ENCODE measurements around the gene FLT3. TPM values are rescaled to one million over a fixed set of nuclear protein-coding genes. Genes with fewer than 3 reads are reported as not detected.
A peak's percentile ranks its signal among the peaks of the same experiment; 100 is the strongest.

The FLT3 gene
- total and polyA plus RNA-seq, 10 of the 15 experiments (the other 5 are each of a cell fraction or from before 2014, with no cell fraction given): 0.04 to 0.19 (median 0.11) TPM; not detected in 1

DNA sequence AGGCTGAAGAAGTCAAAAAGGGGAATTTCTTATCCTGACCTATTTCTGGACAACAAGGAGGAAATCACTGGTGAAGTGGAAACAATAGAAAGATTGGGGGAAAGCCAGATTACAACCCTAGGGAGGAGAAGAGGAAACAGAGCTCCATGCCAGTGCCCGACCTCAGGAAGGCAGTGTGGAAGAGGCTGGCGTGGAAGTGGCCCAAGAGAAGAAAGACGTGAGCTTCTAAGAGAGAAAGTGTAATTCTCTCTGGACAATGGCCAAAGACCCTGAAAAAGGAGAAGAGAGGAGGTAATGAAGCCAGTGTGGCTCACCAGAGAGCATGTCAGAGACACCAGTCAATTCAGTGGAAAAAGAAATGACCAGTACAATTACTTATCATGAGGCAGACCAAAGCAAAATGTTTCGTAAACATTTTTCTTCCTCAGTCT, 59.3 kb downstream of the FLT3 start:
- ATAC-seq (no peak; the same call in 1 of the 3 replicates), FAIRE-seq (no peak), DNase-seq (ENCODE audit: low read depth, low spot score) (no peak)
- H3K36me3 ChIP-seq (ENCODE audit: control insufficient read depth in 2 of 2, insufficient read depth in 2 of 2, low read length in 1 of 2): no peaks in the 10 kb centered on the region
- H3K27me3 ChIP-seq (replicated peaks in 1 of 2; ENCODE audit: control insufficient read depth in 2 of 2, insufficient read depth in 2 of 2, low read length in 1 of 2): no peaks in the 10 kb centered on the region
- no TSS peak for BruUV-seq (replicated peaks)
- POLR2A ChIA-PET: interaction anchor here (0.7 kb wide), 1 partner anchor 33 kb away, joined by 3 read pairs; no protein-coding TSS in a partner anchor
- no peak overlapping the region for H3K9ac ChIP-seq (ENCODE audit: control insufficient read depth, insufficient read depth, low read length)
- H4K20me1 ChIP-seq (ENCODE audit: control insufficient read depth, insufficient read depth): no peaks in the 10 kb centered on the region
- CTCF ChIA-PET: interaction anchor here (0.6 kb wide), 1 partner anchor 290 kb away, joined by 3 read pairs; no protein-coding TSS in a partner anchor
- TF ChIP-seq KLF5 (IDR thresholded peaks at IDR 0.05; ENCODE audit: partially characterized antibody): no peak
- TF ChIP-seq SPI1 (IDR thresholded peaks at IDR 0.05; ENCODE audit: borderline replicate concordance, insufficient read depth, low read depth, low read length): 0 out of 2 replicates have a peak, but pooled peaks have one; percentile 10
- in situ Hi-C loops (cut with MboI): no loop called here
- SMC1A ChIA-PET (ENCODE audit: uncharacterized antibody, unreplicated experiment): interaction anchor here (0.6 to 1.4 kb wide), 3 partner anchors 9 to 17 kb away, joined by 3 to 4 read pairs (median 3); no protein-coding TSS in a partner anchor
- no peaks in the 10 kb centered on the region for H3K79me2 ChIP-seq (ENCODE audit: control insufficient read depth, insufficient read depth, low read length)
- intact Hi-C loops (cut with micrococcal nuclease; ENCODE audit: unreplicated experiment): loop anchor here (10.0 kb wide), 1 partner anchor 224 kb away; no protein-coding TSS in a partner anchor
- no peak overlapping the region for H3K27ac ChIP-seq (ENCODE audit: control insufficient read depth, insufficient read depth)
- no peaks in the 10 kb centered on the region; the same call in 2 of the 3 replicates for H3K9me3 ChIP-seq (replicated peaks; ENCODE audit: control insufficient read depth, insufficient read depth, low read length)
- no peak overlapping the region for H3K4me2 ChIP-seq (ENCODE audit: control insufficient read depth, insufficient read depth)
- H3K4me3 ChIP-seq: no peak overlapping the region
- RAD21 ChIA-PET (ENCODE audit: unreplicated experiment): interaction anchor here (0.7 to 1.1 kb wide), 3 partner anchors 9 to 76 kb away, joined by 3 to 6 read pairs (median 4); no protein-coding TSS in a partner anchor
- H2AFZ ChIP-seq (ENCODE audit: control insufficient read depth, low read depth, low read length): no peak overlapping the region
- peaks cover 19% of the 10 kb centered on the region for H3K4me1 ChIP-seq (ENCODE audit: control insufficient read depth, insufficient read depth, low read length)
- 69% methylated on average over 4 of the region's 4 CpGs for WGBS (ENCODE audit: insufficient coverage, insufficient replicate concordance, low lambda C conversion rate, missing lambda C conversion rate)

GRCh38 chr13:28037399-28037798, 63.0 kb downstream of the FLT3 start:
- Histone ChIP-seq H4K20me1 (ENCODE audit: control insufficient read depth, insufficient read depth) (no peaks in the 10 kb centered on the region), H3K4me1 (ENCODE audit: control insufficient read depth, insufficient read depth, low read length) (peaks cover 40% of the 10 kb centered on the region), H3K9me3 (replicated peaks; ENCODE audit: control insufficient read depth, insufficient read depth, low read length) (no peaks in the 10 kb centered on the region; the same call in 2 of the 3 replicates), H2AFZ (ENCODE audit: control insufficient read depth, low read depth, low read length) (peak overlapping the region; percentile 48), H3K27ac (ENCODE audit: control insufficient read depth, insufficient read depth) (no peak overlapping the region), H3K4me2 (ENCODE audit: control insufficient read depth, insufficient read depth) (no peak overlapping the region), H3K36me3 (ENCODE audit: control insufficient read depth in 2 of 2, insufficient read depth in 2 of 2, low read length in 1 of 2) (no peaks in the 10 kb centered on the region), H3K79me2 (ENCODE audit: control insufficient read depth, insufficient read depth, low read length) (no peaks in the 10 kb centered on the region), H3K9ac (ENCODE audit: control insufficient read depth, insufficient read depth, low read length) (no peak overlapping the region), H3K4me3 (no peak overlapping the region), H3K27me3 (replicated peaks in 1 of 2; ENCODE audit: control insufficient read depth in 2 of 2, insufficient read depth in 2 of 2, low read length in 1 of 2) (no peaks in the 10 kb centered on the region)
- WGBS (ENCODE audit: insufficient coverage, insufficient replicate concordance, low lambda C conversion rate, missing lambda C conversion rate): 3% methylated on average over 2 of the region's 2 CpGs
- intact Hi-C loops (cut with micrococcal nuclease; ENCODE audit: unreplicated experiment): loop anchor here (10.0 kb wide), 1 partner anchor 597 kb away; no protein-coding TSS in a partner anchor
- in situ Hi-C loops (cut with MboI): no loop called here
- ChIA-PET RAD21 (ENCODE audit: unreplicated experiment) (interaction anchor here (1.3 to 3.0 kb wide), 4 partner anchors 20 to 602 kb away, joined by 4 to 7 read pairs (median 6); no protein-coding TSS in a partner anchor), CTCF (interaction anchor here (1.4 kb wide), 2 partner anchors 9 to 20 kb away, joined by 3 read pairs; no protein-coding TSS in a partner anchor), POLR2A (interaction anchor here (1.4 to 1.6 kb wide), 2 partner anchors 13 to 21 kb away, joined by 5 read pairs; no protein-coding TSS in a partner anchor), SMC1A (ENCODE audit: uncharacterized antibody, unreplicated experiment) (interaction anchor here (1.0 to 1.6 kb wide), 3 partner anchors 10 to 20 kb away, joined by 3 to 4 read pairs (median 3); no protein-coding TSS in a partner anchor)
- ATAC-seq: peak; percentile 50
- BruUV-seq (replicated peaks): no TSS peak
- no peak for DNase-seq (ENCODE audit: low read depth, low spot score)
- FAIRE-seq: no peak
- no peak for TF ChIP-seq NBN (IDR thresholded peaks at IDR 0.05)
- TF ChIP-seq REST (IDR thresholded peaks at IDR 0.05; ENCODE audit: low read depth, low read length): no peak
- no peak for TF ChIP-seq GABPA (IDR thresholded peaks at IDR 0.05; ENCODE audit: low read depth)
- TF ChIP-seq NFXL1 (IDR thresholded peaks at IDR 0.05; ENCODE audit: borderline replicate concordance): no peak
- TF ChIP-seq FOXM1 (IDR thresholded peaks at IDR 0.05; ENCODE audit: low read depth, low read length): no peak
- no peak for TF ChIP-seq ESRRA (IDR thresholded peaks at IDR 0.05; ENCODE audit: low read length)
- TF ChIP-seq CREB1 (IDR thresholded peaks at IDR 0.05; ENCODE audit: low read depth): no peak
